IMR-90 (cell line): ENCODE measurements around the gene EEIG2. TPM values are rescaled to one million over a fixed set of nuclear protein-coding genes. Genes with fewer than 3 reads are reported as not detected.

Experiments used
- ATAC-seq: fragments of 200-7000 bp; cut with Tn5 transposase; 2 replicates; pipeline ENCODE4 v1.9.1; 2020; ENCODE audit warnings: low read depth, mild to moderate bottlenecking, moderate library complexity
- BruUV-seq: library from RNA; stranded (reverse); fragments of 400-500 nt; replicated peaks from 2 replicates; lab custom pipeline; 2021; lab: Mats Ljungman, UMichigan
- CTCF ChIA-PET: fragments of 300-600 bp; formaldehyde crosslinking; extraction: SDS; loops from one replicate; lab custom pipeline; 2021; ENCODE audit warnings: antibody characterized with exemption; lab: Yijun Ruan, JAX
- POLR2A ChIA-PET: fragments of 300-600 bp; sonication (Branson Sonifier 250); formaldehyde crosslinking; loops from one replicate; lab custom pipeline; 2022; ENCODE audit warnings: antibody characterized with exemption; ENCODE audit not compliant: unreplicated experiment; lab: Charles Lee
- DNase-seq: peaks from one replicate; pipeline ENCODE4 v3.0.0; 2013
- H2AFZ ChIP-seq: replicated peaks from 2 replicates; pipeline ENCODE3; 2013; ENCODE audit warnings: low read length, mild to moderate bottlenecking; ENCODE audit not compliant: poor library complexity
- H2AK5ac ChIP-seq: 2 replicates; pipeline ENCODE4 v1.6.1; 2013; ENCODE audit warnings: low read depth, low read length, inconsistent platforms
- H2AK9ac ChIP-seq: replicated peaks from 2 replicates; pipeline ENCODE3; 2013; ENCODE audit warnings: mild to moderate bottlenecking, low read depth, low read length, moderate library complexity; ENCODE audit not compliant: poor library complexity
- H2BK120ac ChIP-seq: 2 replicates; pipeline ENCODE4 v1.6.1; 2013; ENCODE audit warnings: low read depth, low read length, inconsistent platforms
- H2BK15ac ChIP-seq: 3 replicates; pipeline ENCODE4 v1.6.1; 2013; ENCODE audit warnings: low read depth, low read length, inconsistent platforms
- H2BK20ac ChIP-seq: 2 replicates; pipeline ENCODE4 v1.6.1; 2013; ENCODE audit warnings: low read depth, mild to moderate bottlenecking, inconsistent platforms, low read length, moderate library complexity
- H2BK5ac ChIP-seq: 2 replicates; pipeline ENCODE4 v1.6.1; 2013; ENCODE audit warnings: mild to moderate bottlenecking, low read depth, low read length, inconsistent platforms; ENCODE audit not compliant: poor library complexity, severe bottlenecking
- H3K14ac ChIP-seq: replicated peaks from 2 replicates; pipeline ENCODE4 v1.6.1; 2013; ENCODE audit warnings: low read depth, low read length, inconsistent platforms
- H3K18ac ChIP-seq: 2 replicates; pipeline ENCODE4 v1.6.1; 2013; ENCODE audit warnings: low read depth, low read length, control low read depth
- H3K23ac ChIP-seq: 2 replicates; pipeline ENCODE4 v1.6.1; 2013; ENCODE audit warnings: low read depth, low read length, inconsistent platforms
- H3K27ac ChIP-seq: 2 replicates; pipeline ENCODE4 v1.5.1; 2013; ENCODE audit warnings: mild to moderate bottlenecking, control low read depth, low read length; ENCODE audit not compliant: insufficient read depth
- H3K27me3 ChIP-seq: 2 replicates; pipeline ENCODE4 v1.6.1; 2013; ENCODE audit warnings: low read length; ENCODE audit not compliant: control insufficient read depth, insufficient read depth
- H3K36me3 ChIP-seq: 2 replicates; pipeline ENCODE4 v1.6.1; 2013; ENCODE audit warnings: low read length, mixed read lengths; ENCODE audit not compliant: control insufficient read depth, insufficient read depth
- H3K4ac ChIP-seq: 2 replicates; pipeline ENCODE4 v1.6.1; 2013; ENCODE audit warnings: low read depth, low read length, inconsistent platforms
- H3K4me1 ChIP-seq: 2 replicates; pipeline ENCODE4 v1.6.1; 2013; ENCODE audit warnings: low read length, mixed read lengths; ENCODE audit not compliant: control insufficient read depth, insufficient read depth
- H3K4me2 ChIP-seq: 2 replicates; pipeline ENCODE4 v1.6.1; 2013; ENCODE audit warnings: low read depth, mild to moderate bottlenecking, control low read depth, low read length, moderate library complexity
- H3K4me3 ChIP-seq: 2 replicates; pipeline ENCODE4 v1.5.1; 2013; ENCODE audit warnings: low read depth, mild to moderate bottlenecking, control low read depth, low read length, moderate library complexity; ENCODE audit not compliant: insufficient read depth
- H3K56ac ChIP-seq: 2 replicates; pipeline ENCODE4 v1.6.1; 2013; ENCODE audit warnings: low read length, inconsistent platforms; ENCODE audit not compliant: insufficient read depth; ENCODE audit errors: extremely low read depth
- H3K79me1 ChIP-seq, 2 experiments: 2 replicates each; pipeline ENCODE4 v1.6.1; 2013; ENCODE audit warnings: low read length in 2 of 2, inconsistent platforms in 1 of 2, low read depth in 1 of 2
- H3K9ac ChIP-seq: 2 replicates; pipeline ENCODE4 v1.6.1; 2013; ENCODE audit warnings: low read depth, low read length, control low read depth
- H3K9me1 ChIP-seq: 2 replicates; pipeline ENCODE4 v1.6.1; 2013; ENCODE audit warnings: low read length, inconsistent platforms; ENCODE audit not compliant: insufficient read depth
- H3K9me3 ChIP-seq: 2 replicates; pipeline ENCODE4 v1.6.1; 2013; ENCODE audit warnings: low read length; ENCODE audit not compliant: control insufficient read depth, insufficient read depth
- H4K20me1 ChIP-seq: 2 replicates; pipeline ENCODE4 v1.6.1; 2013; ENCODE audit warnings: low read length, inconsistent platforms; ENCODE audit not compliant: insufficient read depth
- H4K5ac ChIP-seq: 2 replicates; pipeline ENCODE4 v1.6.1; 2013; ENCODE audit warnings: mild to moderate bottlenecking, low read depth, low read length, control low read depth
- H4K8ac ChIP-seq, 2 experiments: 2 replicates each; pipeline ENCODE4 v1.6.1; 2013; ENCODE audit warnings: low read depth in 2 of 2, low read length in 2 of 2, control low read depth in 1 of 2, inconsistent platforms in 1 of 2
- H4K91ac ChIP-seq: 2 replicates; pipeline ENCODE4 v1.6.1; 2013; ENCODE audit warnings: low read depth, low read length, inconsistent platforms; ENCODE audit not compliant: insufficient read depth
- BHLHE40 ChIP-seq: fragments of 150-350 bp; IDR thresholded peaks from 2 replicates; pipeline ENCODE4 v1.6.1; 2016; ENCODE audit warnings: mild to moderate bottlenecking, low read depth, low read length
- CEBPB ChIP-seq: IDR thresholded peaks from 2 replicates; pipeline ENCODE4 v1.6.1; 2012; ENCODE audit warnings: low read depth, low read length, improper control_type of control experiment
- CHD1 ChIP-seq: IDR thresholded peaks from 2 replicates; pipeline ENCODE4 v1.6.1; 2012; ENCODE audit warnings: low read depth, low read length, improper control_type of control experiment
- FOS ChIP-seq: fragments of 150-350 bp; IDR thresholded peaks from 2 replicates; pipeline ENCODE4 v1.6.1; 2016; ENCODE audit warnings: low read depth, low read length
- MAFK ChIP-seq: IDR thresholded peaks from 2 replicates; pipeline ENCODE4 v1.6.1; 2012; ENCODE audit warnings: low read depth, low read length, improper control_type of control experiment
- MAZ ChIP-seq: IDR thresholded peaks from 2 replicates; pipeline ENCODE4 v1.6.1; 2012; ENCODE audit warnings: low read depth, mild to moderate bottlenecking, low read length, improper control_type of control experiment, moderate library complexity, borderline replicate concordance
- MXI1 ChIP-seq: IDR thresholded peaks from 2 replicates; pipeline ENCODE4 v1.6.1; 2012; ENCODE audit warnings: low read depth, mild to moderate bottlenecking, low read length, moderate library complexity, borderline replicate concordance
- NFE2L2 ChIP-seq: fragments of 150-350 bp; IDR thresholded peaks from 2 replicates; pipeline ENCODE4 v1.6.1; 2016; ENCODE audit warnings: low read depth, mild to moderate bottlenecking, low read length
- POLR2A ChIP-seq: IDR thresholded peaks from 2 replicates; pipeline ENCODE4 v1.6.1; 2012; ENCODE audit warnings: mild to moderate bottlenecking, low read depth, low read length
- RAD21 ChIP-seq: IDR thresholded peaks from 2 replicates; pipeline ENCODE4 v1.6.1; 2012; ENCODE audit warnings: low read length, improper control_type of control experiment
- RCOR1 ChIP-seq: IDR thresholded peaks from 2 replicates; pipeline ENCODE4 v1.6.1; 2012; ENCODE audit warnings: mild to moderate bottlenecking, low read length, improper control_type of control experiment; ENCODE audit not compliant: insufficient replicate concordance
- RFX5 ChIP-seq: IDR thresholded peaks from 2 replicates; pipeline ENCODE4 v1.8.0; 2012; ENCODE audit warnings: low read depth, mild to moderate bottlenecking, low read length, moderate library complexity
- SMC3 ChIP-seq: fragments of 150-350 bp; IDR thresholded peaks from 2 replicates; pipeline ENCODE4 v1.6.1; 2016; ENCODE audit warnings: low read depth, mild to moderate bottlenecking, antibody characterized with exemption, low read length, moderate library complexity
- WGBS, 2 experiments: methylation state at CpG; one replicate each; pipeline versions ENCODE4 v1.1.5 to v1.1.7; 2013; ENCODE audit warnings: missing lambda C conversion rate in 2 of 2; ENCODE audit not compliant: insufficient read length in 1 of 2; ENCODE audit errors: extremely low coverage in 2 of 2; 5-methylcytosine and 5-hydroxymethylcytosine counted together
- dilution Hi-C: fragments of 300-500 bp; cut with HindIII; formaldehyde crosslinking; loops from one replicate; pipeline ENCODE4 v1.14.3; 2018; ENCODE audit warnings: low sequenced_read_pairs; ENCODE audit not compliant: unreplicated experiment
- in situ Hi-C: fragments of 300-500 bp; cut with MboI; formaldehyde crosslinking; loops from 3 replicates; pipeline ENCODE4 v1.14.3; 2019; ENCODE audit warnings: low sequenced_read_pairs, inconsistent platforms, mixed read lengths
- intact Hi-C: fragments of 100-400 bp; cut with micrococcal nuclease; formaldehyde crosslinking; loops from 2 replicates; pipeline ENCODE4 v1.10.0; 2022
- polyA plus RNA-seq, 3 experiments: library from polyadenylated mRNA; depleted of rRNA; stranded (reverse); fragments of >200 nt; gene quantifications; 2 replicates each; pipeline ENCODE4 v1.2.3, GENCODE V29; 2012; ENCODE audit warnings: low replicate concordance in 1 of 3
- total RNA-seq: library from RNA; depleted of rRNA; stranded (reverse); fragments of >200 nt; gene quantifications from 2 replicates; pipeline ENCODE4 v1.2.3, GENCODE V29; 2012
- TF ChIP-seq, protein P1 (sequence below): fragments of 150-350 bp; IDR thresholded peaks from 2 replicates; pipeline ENCODE4 v1.6.1; 2016; ENCODE audit warnings: low read depth, mild to moderate bottlenecking, low read length, moderate library complexity, borderline replicate concordance
- TF ChIP-seq, protein P2 (sequence below): fragments of 150-350 bp; IDR thresholded peaks from 2 replicates; pipeline ENCODE4 v1.6.1; 2017; ENCODE audit warnings: mild to moderate bottlenecking, antibody characterized with exemption, low read length, low read depth
- TF ChIP-seq, protein P3 (sequence below): conservative IDR thresholded peaks from 2 replicates; pipeline ENCODE4 v1.5.1; 2012; ENCODE audit warnings: mild to moderate bottlenecking, low read depth, low read length, improper control_type of control experiment

EEIG2 gene
- total and polyA plus RNA-seq, 2 of the 4 experiments (the other 2 are of a cell fraction): 1.7 to 4.8 TPM

DNA sequence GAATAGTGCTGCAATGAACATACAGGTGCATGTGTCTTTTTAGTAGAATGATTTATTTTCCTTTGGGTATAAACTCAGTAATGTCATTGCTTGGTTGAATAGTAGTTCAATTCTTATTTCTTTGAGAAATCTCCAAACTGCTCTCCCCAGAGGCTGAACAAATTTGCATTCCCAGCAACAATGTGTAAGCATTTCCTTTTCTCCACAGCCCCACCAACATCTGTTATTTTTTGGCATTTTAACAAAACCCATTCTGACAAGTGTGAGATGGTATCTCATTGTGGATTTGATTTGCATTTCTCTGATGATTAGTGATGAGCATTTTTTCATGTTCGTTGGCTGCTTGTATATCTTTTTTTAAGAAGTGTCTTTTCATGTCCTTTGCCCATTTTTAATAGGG is 21.9 kb upstream of the EEIG2 start:
- no peak overlapping the region for H3K18ac ChIP-seq
- ATAC-seq (no peak), DNase-seq (no peak)
- no peaks in the 10 kb centered on the region for H3K9me3 ChIP-seq
- TF ChIP-seq SMC3 (no peak), BHLHE40 (no peak), MXI1 (no peak), NFE2L2 (no peak), RFX5 (no peak), RCOR1 (no peak), CHD1 (no peak), POLR2A (no peak), FOS (no peak), MAFK (no peak), CEBPB (no peak), MAZ (no peak), RAD21 (no peak)
- TF ChIP-seq, protein P1, sequence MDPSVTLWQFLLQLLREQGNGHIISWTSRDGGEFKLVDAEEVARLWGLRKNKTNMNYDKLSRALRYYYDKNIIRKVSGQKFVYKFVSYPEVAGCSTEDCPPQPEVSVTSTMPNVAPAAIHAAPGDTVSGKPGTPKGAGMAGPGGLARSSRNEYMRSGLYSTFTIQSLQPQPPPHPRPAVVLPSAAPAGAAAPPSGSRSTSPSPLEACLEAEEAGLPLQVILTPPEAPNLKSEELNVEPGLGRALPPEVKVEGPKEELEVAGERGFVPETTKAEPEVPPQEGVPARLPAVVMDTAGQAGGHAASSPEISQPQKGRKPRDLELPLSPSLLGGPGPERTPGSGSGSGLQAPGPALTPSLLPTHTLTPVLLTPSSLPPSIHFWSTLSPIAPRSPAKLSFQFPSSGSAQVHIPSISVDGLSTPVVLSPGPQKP: no peak
- TF ChIP-seq, protein P2, sequence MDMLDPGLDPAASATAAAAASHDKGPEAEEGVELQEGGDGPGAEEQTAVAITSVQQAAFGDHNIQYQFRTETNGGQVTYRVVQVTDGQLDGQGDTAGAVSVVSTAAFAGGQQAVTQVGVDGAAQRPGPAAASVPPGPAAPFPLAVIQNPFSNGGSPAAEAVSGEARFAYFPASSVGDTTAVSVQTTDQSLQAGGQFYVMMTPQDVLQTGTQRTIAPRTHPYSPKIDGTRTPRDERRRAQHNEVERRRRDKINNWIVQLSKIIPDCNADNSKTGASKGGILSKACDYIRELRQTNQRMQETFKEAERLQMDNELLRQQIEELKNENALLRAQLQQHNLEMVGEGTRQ: no peak
- TF ChIP-seq, protein P3, sequence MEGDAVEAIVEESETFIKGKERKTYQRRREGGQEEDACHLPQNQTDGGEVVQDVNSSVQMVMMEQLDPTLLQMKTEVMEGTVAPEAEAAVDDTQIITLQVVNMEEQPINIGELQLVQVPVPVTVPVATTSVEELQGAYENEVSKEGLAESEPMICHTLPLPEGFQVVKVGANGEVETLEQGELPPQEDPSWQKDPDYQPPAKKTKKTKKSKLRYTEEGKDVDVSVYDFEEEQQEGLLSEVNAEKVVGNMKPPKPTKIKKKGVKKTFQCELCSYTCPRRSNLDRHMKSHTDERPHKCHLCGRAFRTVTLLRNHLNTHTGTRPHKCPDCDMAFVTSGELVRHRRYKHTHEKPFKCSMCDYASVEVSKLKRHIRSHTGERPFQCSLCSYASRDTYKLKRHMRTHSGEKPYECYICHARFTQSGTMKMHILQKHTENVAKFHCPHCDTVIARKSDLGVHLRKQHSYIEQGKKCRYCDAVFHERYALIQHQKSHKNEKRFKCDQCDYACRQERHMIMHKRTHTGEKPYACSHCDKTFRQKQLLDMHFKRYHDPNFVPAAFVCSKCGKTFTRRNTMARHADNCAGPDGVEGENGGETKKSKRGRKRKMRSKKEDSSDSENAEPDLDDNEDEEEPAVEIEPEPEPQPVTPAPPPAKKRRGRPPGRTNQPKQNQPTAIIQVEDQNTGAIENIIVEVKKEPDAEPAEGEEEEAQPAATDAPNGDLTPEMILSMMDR: no peak
- BruUV-seq: no TSS peak
- intact Hi-C loops (no loop called here), in situ Hi-C loops (no loop called here), dilution Hi-C loops (no loop called here)
- POLR2A ChIA-PET: no interaction called here
- H3K4me1 ChIP-seq: no peaks in the 10 kb centered on the region
- CTCF ChIA-PET: no interaction called here
- H3K4me3 ChIP-seq: no peak overlapping the region
- no peak overlapping the region for H3K9ac ChIP-seq
- H3K36me3 ChIP-seq: no peaks in the 10 kb centered on the region
- no peak overlapping the region for H3K4me2 ChIP-seq
- H3K23ac ChIP-seq: no peak overlapping the region
- no peak overlapping the region for H2AFZ ChIP-seq
- H4K20me1 ChIP-seq: no peaks in the 10 kb centered on the region
- no peak overlapping the region for H4K5ac ChIP-seq
- H2BK120ac ChIP-seq: no peak overlapping the region
- H2AK5ac ChIP-seq: no peak overlapping the region
- no peak overlapping the region for H3K27ac ChIP-seq
- no peak overlapping the region for H4K8ac ChIP-seq
- no peak overlapping the region for H2AK9ac ChIP-seq
- WGBS, 2 experiments: no CpG with 5 or more reads among the region's 1 CpG
- no peaks in the 10 kb centered on the region for H3K79me1 ChIP-seq
- no peak overlapping the region for H3K56ac ChIP-seq
- no peak overlapping the region for H3K4ac ChIP-seq
- no peak overlapping the region for H2BK20ac ChIP-seq
- H3K14ac ChIP-seq: no peak overlapping the region
- no peaks in the 10 kb centered on the region for H3K9me1 ChIP-seq
- H4K91ac ChIP-seq: no peak overlapping the region
- H3K27me3 ChIP-seq: peaks cover 4% of the 10 kb centered on the region
- no peak overlapping the region for H2BK5ac ChIP-seq
- H2BK15ac ChIP-seq: no peak overlapping the region
